ENCODE data around the gene ACSL6. TPM values are rescaled to one million over a fixed set of nuclear protein-coding genes. Genes with fewer than 3 reads are reported as not detected.

ACSL6 gene, protein sequence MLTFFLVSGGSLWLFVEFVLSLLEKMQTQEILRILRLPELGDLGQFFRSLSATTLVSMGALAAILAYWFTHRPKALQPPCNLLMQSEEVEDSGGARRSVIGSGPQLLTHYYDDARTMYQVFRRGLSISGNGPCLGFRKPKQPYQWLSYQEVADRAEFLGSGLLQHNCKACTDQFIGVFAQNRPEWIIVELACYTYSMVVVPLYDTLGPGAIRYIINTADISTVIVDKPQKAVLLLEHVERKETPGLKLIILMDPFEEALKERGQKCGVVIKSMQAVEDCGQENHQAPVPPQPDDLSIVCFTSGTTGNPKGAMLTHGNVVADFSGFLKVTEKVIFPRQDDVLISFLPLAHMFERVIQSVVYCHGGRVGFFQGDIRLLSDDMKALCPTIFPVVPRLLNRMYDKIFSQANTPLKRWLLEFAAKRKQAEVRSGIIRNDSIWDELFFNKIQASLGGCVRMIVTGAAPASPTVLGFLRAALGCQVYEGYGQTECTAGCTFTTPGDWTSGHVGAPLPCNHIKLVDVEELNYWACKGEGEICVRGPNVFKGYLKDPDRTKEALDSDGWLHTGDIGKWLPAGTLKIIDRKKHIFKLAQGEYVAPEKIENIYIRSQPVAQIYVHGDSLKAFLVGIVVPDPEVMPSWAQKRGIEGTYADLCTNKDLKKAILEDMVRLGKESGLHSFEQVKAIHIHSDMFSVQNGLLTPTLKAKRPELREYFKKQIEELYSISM
- polyA plus RNA-seq (2012; ENCODE audit: insufficient read depth, insufficient read length): 8.5 TPM

DNA sequence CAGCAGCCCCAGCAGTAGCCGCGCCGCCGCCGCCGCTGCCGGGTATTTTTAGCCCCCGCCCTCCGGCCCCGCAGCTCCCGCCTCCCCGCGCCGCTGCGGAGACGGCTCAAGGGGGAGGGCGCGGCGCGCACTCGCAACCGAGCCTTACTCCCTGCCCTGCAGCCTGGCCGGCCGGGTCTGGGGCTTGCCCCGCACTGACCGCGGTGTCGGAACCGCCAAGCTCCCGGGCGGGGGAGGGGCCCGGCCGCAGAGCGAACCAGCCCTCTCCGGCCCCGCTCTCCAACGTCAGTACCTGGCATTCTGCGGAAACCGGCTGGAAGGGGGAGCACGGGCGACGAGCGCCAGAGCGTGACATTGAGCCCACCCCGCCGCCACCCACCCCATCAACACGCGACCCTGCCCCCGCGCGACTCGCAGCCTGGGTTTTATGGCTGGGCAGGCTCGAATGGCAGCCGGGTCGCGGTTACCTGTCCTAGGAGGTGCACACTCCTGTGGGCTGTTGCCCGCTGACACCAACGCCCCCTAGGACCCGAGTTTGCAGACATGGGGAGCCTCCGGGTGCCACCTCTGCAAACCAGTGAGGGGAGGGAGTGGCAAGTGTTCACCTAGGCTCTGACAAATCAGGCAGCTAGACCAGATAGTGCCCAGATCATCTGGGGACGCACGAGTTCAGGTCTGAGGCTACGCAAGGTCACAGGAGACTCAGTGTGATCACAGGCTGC lies at the start of gene ACSL6:
ACSL6 (minus strand) TSS at position 37 of the 722 bp plus-strand sequence. CDS start 105 bp downstream, outside the sequence.
- H3K4me3 ChIP-seq (ENCODE audit: low read length): peak within 1 kb of the TSS; percentile 48
- no peak for DNase-seq (ENCODE audit: low read depth, low spot score)

DNA sequence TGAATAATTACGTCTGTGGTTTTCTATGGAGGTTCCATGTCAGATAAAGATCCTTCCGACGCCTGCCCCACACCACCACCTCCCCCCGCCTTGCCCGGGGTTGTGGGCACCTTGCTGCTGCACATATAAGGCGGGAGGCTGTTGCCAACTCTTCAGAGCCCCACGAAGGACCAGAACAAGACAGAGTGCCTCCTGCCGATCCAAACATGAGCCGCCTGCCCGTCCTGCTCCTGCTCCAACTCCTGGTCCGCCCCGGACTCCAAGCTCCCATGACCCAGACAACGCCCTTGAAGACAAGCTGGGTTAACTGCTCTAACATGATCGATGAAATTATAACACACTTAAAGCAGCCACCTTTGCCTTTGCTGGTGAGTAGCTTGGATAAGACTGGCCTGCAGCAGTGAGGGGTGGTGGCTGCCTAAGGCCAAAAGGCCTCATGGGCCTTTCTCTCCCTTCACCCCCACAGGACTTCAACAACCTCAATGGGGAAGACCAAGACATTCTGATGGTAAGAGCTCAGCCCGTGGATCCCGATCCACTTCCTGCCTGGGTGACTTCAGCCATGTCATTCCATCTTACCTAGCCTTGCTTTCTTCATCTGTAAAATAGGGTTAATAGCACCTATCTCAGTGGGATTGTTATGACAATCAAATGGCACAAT lies 49.2 kb upstream of the ACSL6 start, which contains the start of gene IL3:
IL3 (plus strand) TSS at position 155 of the 661 bp plus-strand sequence; CDS start at position 207, 52 bp downstream.
- H3K4me3 ChIP-seq (ENCODE audit: low read length): no peak within 1 kb of the TSS
- no peak for DNase-seq (ENCODE audit: low read depth, low spot score)

DNA sequence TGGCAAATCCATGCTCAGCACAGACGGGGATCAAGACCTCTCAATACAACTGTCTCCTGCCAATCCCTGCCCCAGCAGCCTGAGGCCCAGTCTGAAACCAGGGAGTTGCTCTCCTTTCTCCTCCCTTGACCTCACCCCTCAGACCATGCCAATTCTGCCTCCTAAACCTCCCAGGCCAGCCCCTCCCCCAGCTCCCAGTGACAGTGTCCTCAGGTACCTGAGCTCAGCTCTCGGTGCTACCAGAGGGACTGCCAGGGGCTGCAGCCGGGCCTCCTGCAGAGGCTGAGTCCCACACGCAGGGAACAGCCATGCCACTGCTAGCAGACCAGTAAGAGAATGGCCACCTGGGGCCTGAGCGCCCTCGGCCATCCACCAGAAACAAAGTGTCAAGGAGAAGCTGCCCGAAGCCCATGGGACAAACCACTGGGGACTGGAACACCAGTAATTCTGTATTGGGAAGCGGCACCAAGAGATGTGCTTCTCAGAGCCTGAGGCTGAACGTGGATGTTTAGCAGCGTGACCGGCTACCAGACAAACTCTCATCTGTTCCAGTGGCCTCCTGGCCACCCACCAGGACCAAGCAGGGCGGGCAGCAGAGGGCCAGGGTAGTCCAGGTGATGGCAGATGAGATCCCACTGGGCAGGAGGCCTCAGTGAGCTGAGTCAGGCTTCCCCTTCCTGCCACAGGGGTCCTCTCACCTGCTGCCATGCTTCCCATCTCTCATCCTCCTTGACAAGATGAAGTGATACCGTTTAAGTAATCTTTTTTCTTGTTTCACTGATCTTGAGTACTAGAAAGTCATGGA lies 48.4 kb upstream of the ACSL6 start:
- no peak overlapping the region for H3K4me3 ChIP-seq (ENCODE audit: low read length)
- DNase-seq (ENCODE audit: low read depth, low spot score): peak; percentile 38

DNA sequence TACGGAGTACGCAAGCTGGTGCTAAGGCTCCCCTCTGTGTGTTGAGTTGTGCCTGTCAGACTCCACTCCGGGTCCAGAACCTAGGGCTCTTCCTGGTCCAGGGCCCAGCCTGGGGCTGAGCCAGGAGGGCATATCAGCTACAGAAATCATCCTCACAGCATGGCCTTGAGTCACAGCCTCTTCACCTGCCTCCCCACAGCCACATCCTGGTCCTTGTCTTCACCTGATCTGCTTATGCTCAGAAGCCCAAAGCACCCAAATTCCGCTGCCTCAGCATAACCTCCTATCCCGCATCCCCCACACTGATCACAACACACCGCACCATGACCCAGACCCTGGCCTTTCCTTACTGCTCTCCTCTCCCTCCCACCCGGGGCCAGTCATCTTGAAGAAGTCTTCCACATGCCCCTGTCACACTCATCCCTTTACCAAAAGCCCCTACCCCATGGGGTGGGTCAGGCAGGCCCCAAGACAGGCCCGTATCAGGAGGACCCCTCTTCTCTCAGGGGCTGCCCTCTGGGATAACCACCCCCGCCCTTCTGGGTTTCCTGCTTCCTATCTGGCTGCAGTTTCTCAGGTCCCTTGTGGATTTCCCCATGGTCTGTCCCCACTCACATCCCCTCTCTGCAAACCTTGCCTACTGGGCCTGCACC lies 47.7 kb upstream of the ACSL6 start:
- no peak overlapping the region for H3K4me3 ChIP-seq (ENCODE audit: low read length)
- DNase-seq (ENCODE audit: low read depth, low spot score): peak; percentile 26

DNA sequence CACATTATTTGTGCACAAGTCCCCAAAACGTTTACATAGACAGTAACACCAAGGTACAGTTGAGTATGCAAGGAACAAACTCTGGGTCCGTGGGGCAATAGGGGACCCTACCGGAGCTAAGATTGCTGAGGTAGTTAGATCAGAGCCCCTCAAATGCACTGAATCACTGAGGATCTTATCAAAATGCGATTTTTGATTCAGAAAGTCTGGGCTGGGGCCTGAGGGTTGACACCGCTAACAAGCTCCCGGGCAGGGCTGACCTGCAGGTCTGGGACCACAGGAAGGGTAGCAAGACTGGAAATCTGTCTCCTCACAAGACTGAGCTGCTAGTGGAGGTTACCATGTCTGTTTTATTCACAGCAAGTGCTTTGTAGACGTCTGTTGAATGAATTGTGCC lies 47.2 kb upstream of the ACSL6 start:
- no peak for DNase-seq (ENCODE audit: low read depth, low spot score)
- no peak overlapping the region for H3K4me3 ChIP-seq (ENCODE audit: low read length)

DNA sequence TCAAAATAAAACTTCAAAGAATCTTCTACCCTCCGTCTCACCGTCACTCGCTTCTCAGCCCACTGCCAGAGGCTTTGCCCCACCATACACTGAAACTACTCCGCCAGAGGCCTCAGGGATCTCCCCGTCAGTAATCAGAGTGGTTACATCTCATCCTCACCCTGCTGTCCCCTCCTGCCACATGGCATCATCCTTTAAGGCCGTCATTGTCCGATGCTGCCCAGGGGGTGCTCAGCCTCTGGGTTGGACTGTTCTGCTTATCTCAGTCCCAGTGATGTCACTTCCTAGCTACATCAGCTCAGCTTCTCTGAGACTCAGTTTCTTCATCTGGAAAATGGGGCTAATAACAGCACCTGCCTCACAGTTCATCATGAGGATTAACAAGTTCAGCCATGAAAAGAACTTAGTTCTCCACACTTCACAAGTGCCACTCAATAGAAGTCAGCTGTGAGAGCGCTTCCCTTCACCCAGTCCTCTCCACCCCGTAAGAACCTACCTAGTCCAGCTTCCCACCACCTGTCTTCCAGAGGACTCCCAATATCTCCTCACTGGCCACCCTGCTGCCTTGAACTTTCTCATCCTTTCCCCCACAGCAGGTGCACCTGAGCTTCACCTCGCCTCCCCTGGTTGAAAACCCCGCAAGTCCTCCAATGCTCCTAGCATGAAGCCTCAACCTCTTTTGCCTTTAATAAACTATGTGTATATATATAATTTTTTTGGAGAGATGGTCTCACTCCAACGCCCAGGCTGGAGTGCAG lies 46.2 kb upstream of the ACSL6 start:
- DNase-seq (ENCODE audit: low read depth, low spot score): no peak
- no peak overlapping the region for H3K4me3 ChIP-seq (ENCODE audit: low read length)

DNA sequence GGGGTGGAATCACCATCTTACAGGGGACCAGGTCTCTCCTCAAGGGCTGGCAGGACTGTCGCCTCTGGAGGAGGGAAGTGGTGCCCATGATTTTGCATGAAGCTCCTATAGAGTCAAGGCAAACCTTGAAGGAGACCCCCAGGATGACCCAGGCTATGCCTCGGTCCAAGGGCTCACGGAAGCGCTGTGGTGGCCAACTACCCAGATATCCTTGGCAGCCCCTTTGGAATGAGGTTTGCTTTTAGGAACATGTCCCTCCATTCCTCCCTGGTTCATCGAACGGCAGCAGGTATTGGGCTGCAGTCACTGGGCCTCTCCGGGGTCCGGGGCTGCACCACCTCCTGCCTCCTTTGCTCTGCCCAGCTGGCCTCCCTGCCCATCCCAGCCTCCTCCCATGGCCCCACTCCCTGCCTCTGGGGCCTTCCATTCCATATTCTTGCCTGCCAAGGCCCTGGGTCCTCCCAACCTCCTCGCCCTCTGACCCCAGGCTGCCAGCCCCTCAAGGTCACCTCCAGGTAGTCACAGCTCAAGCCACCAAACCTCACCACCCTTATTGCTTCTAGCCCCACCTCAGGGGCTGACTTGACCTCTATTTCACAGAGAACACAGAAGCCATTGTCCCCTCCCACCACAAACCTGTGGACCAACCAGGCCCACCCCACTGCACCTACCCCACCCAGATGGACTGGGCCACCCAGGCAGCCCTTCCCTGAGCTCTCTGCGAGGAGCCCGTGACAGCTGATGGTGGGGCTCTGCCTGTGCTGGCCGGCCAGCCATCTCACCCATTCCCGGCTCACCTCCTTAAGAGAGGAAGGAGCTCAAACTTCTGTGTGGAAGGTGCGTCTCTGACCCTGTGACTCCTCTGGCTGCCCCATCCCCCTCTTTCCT lies 45.4 kb upstream of the ACSL6 start:
- H3K4me3 ChIP-seq (ENCODE audit: low read length): no peak overlapping the region
- DNase-seq (ENCODE audit: low read depth, low spot score): no peak

DNA sequence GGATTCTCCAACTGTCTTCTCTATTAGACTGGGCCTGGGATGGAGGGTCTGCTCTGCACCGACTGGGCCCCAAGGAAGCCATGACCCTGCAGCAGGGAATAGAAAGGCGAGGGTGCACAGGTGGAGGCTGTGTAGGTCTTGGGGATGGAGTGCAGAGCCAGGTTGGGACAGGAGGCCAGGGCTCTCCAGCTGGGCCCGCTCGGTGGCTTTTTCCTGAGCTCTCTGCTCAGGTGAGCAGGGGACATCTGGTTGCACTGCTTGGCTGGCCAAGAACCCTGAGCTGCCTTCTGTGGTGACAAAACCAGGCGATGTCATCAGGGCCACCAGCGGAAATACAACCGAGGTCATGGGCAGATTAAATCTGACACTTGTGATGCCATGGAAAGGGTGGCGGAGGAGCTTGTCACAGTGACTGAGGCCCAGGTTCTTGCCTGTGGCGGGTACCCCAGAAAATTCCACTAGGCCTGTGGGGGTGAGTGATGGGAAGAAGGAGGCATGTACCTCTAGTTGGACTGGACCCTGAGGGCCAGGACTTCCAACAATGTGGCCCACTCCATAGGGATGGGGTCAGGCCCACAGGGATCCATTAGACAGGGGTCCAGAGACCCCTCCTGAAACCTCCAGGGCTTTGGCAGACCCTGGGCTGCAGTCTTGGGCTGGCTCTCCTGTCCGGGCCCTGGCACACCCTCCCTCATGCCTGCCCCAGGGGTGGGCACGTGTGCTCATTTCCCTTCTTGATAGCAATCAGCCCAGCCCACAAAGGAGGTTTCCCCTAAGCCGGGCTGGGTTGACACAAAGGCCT lies 44.6 kb upstream of the ACSL6 start:
- peak; percentile 81 for DNase-seq (ENCODE audit: low read depth, low spot score)
- H3K4me3 ChIP-seq (ENCODE audit: low read length): no peak overlapping the region

DNA sequence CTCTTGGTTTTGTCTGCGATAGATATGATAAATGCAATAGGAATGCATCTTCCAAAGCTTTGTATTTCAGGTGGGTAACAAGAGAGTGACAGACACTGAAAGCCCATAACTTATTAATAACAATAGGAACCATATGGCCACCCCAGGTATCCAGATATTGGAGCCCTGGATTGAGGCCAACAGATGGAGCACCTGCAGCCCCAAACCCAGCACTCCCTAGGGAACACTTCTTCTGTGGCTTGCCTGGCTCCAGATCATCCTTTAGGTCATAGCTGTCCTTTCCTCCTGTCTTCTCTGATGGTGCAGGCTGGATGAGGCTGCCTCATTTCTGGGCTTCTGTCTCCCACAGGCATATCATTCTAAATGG lies 44.0 kb upstream of the ACSL6 start:
- DNase-seq (ENCODE audit: low read depth, low spot score): no peak

DNA sequence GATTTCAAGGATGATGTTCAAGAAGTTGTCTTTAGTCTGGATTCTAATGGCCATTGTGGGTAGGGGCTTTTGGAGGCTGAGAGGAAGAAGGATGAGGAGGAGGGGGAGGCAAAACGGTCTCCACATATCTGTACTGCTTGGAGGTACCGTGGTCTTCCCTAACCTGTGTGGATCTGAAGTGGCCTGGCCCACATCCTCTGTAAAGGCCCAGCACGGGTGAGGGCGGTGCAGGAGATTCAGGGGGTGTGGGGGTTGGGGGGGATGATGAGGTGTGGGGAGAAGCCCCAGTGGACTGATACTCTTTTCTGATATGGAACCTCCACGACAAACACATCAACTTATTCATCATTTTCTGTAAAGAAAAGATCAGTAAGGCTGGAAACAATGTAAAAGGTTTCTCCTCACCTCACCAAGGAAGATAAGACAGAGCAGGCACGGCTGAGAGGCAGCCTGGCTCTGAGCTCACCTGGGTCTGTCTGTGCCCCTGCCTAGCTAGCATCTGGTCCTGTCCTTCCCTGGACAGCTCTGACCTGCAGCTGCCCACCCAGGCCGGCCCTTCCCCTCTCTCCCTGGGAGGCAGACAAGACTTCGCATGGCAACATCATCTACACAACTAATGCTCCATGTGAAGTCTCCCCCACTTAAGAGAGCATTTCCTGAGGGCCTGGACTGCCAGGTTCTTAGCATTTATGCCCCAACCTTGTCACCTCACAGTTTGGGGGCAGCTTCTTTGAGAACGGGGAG lies 43.4 kb upstream of the ACSL6 start:
- no peak overlapping the region for H3K4me3 ChIP-seq (ENCODE audit: low read length)
- DNase-seq (ENCODE audit: low read depth, low spot score): no peak

More for the DNA sequence above, 44.0 kb upstream of the ACSL6 start:
- no peak overlapping the region for H3K4me3 ChIP-seq (ENCODE audit: low read length)

DNA sequence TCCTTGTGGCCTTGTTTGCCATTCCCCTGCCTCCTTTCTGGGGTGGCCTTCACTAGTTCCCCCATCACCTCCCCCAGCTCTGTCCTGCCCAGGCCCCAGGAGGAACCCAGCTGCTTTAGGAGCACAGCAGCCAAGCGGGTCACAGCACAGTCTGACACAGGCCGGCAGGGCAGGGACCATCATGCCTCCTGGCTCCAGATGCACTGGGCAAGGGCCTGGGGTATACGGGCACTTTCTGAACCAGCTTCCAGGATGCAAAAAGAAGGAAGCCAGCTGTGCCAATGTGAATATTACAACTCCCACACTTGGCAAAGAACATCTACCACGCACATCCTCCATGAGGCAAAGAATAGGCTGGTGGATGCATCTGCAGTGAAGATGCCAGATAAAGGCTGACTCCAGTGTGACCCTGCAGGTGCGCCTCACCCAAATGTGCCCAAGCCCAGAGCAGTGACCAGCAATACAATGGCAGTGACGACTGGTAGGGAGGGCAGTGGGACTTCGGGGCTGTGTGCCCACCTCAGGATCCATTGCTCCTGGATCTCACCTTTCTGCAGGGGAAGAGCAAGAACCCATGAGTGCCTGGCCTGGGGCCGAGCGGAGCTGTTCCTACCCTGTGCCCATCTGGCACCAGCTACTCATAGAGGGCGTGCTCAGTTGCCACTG lies 42.7 kb upstream of the ACSL6 start:
- no peak overlapping the region for H3K4me3 ChIP-seq (ENCODE audit: low read length)
- DNase-seq (ENCODE audit: low read depth, low spot score): no peak

DNA sequence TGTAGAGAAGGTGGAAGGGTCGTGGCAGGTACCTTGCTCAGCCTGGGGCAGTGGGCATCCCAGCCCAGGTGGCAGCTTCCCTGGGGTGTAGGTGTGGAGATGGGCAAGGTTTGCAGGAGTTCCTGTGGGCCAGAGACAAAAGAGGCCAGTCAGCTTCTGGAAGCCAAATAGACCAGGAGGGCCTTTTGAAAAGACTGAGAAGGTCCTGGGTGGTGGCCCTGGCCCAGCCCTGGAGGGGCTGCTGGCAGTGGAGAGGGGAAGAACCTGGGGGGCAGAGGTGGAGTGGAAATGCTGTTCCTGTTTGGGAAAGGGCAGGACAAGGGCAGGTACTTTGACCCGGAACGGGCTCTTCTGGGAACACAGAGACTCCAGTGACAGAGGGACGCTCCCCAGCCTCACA lies 42.0 kb upstream of the ACSL6 start:
- DNase-seq (ENCODE audit: low read depth, low spot score): no peak
- H3K4me3 ChIP-seq (ENCODE audit: low read length): no peak overlapping the region

DNA sequence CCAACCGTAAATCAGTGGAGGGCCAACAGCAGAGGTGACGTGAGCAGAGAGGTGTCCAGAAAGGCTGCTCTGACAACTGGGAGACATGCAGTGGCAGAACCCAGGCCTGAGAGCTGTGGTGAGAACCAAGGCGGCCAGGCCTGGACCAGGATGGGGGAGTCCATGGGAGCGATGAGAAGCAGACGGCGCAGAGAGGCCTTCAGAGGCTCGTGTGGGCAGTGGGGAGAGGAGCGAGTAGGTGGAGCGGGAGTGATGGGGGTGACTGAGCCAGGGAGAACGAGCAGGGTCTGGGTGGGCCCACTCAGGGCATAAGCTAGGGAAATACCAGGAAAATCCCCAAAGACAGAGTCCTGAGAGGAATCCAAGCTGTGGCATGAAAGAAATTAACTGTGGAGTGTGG lies 41.1 kb upstream of the ACSL6 start:
- H3K4me3 ChIP-seq (ENCODE audit: low read length): no peak overlapping the region
- DNase-seq (ENCODE audit: low read depth, low spot score): no peak
